Ovary (tissue), 3 donors: Measurements from ENCODE around the gene CDH23.

Experiments
- CTCF ChIP-seq, 3 donors: fragments of 450-650 bp in 2 of 3; fragments of 200-600 bp in 1 of 3; IDR thresholded peaks; one replicate each; pipeline versions ENCODE4 v1.5.1 to v1.8.0; 2016 to 2022; ENCODE audit warnings: antibody characterized with exemption in 3 of 3, mild to moderate bottlenecking in 1 of 3
- EP300 ChIP-seq: sonication (generic); formaldehyde crosslinking; IDR thresholded peaks from one replicate; pipeline ENCODE4 v1.6.1; 2017; ENCODE audit warnings: antibody characterized with exemption
- donor health status: DM: no; HTN: no; CAD: no.

GRCh38 chr10:71798308-71798624 lies 401.5 kb downstream of the CDH23 start:
- TF ChIP-seq CTCF (IDR thresholded peaks at IDR 0.05) (no peak), EP300 (no peak)
